HUES6 (cell line): Measurements from ENCODE around the gene CLDN24.

ENCODE experiments used
- H3K27ac ChIP-seq: 2 replicates; pipeline ENCODE4 v1.7.0; 2013; ENCODE audit warnings: low read depth, mild to moderate bottlenecking, low read length, inconsistent platforms
- H3K27me3 ChIP-seq: 2 replicates; pipeline ENCODE4 v1.6.1; 2013; ENCODE audit warnings: low read length; ENCODE audit not compliant: control insufficient read depth, insufficient read depth
- H3K36me3 ChIP-seq: 2 replicates; pipeline ENCODE4 v1.6.1; 2013; ENCODE audit warnings: low read length; ENCODE audit not compliant: control insufficient read depth, insufficient read depth
- H3K4me1 ChIP-seq: 2 replicates; pipeline ENCODE4 v1.6.1; 2013; ENCODE audit warnings: low read length; ENCODE audit not compliant: control insufficient read depth, insufficient read depth
- H3K4me3 ChIP-seq: 2 replicates; pipeline ENCODE4 v1.5.1; 2013; ENCODE audit warnings: low read depth, low read length
- H3K9ac ChIP-seq: one replicate; pipeline ENCODE4 v1.6.1; 2013; ENCODE audit warnings: mild to moderate bottlenecking, low read length
- H3K9me3 ChIP-seq: 2 replicates; pipeline ENCODE4 v1.6.1; 2013; ENCODE audit warnings: low read depth, low read length; ENCODE audit not compliant: control insufficient read depth, insufficient read depth

CLDN24 gene

DNA sequence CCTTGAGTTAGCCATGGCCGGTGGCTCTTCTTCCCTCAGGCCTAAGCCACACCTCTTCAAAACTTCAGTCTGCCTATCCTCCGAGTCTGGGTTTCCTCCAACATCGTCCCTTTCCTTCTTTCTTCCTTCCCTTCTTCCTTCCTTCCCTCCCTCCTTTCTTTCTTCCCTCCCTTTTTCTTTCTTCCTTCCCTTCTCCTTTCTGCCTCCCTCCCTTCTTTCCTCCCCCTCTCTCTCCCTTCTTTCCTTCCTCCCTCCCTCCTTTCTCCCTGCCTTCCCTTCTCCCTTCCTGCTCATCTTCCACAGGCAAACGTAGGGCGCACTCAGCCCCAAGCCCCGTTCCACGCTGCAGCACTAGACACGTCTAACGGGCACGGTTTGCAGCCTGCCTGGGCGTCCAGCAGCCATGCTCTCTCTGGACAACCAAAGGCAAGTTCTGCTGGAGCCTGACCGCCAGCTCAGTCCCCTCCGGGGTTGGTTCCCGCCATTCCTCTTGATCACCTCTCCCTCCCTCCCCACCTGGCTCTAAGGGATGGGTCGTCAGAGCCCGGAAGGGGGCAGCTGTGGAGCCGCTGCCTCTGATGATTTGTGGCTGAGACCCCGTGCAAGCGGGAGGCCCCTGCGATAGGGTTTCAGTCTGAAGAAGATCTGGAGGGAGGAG lies 34.1 kb upstream of the CLDN24 start:
- Histone ChIP-seq H3K27me3 (no peaks in the 10 kb centered on the region), H3K27ac (no peak overlapping the region), H3K9me3 (no peaks in the 10 kb centered on the region), H3K36me3 (no peaks in the 10 kb centered on the region), H3K9ac (no peak overlapping the region), H3K4me3 (no peak overlapping the region), H3K4me1 (no peaks in the 10 kb centered on the region)

GRCh38 chr4:183355405-183355804 lies 33.2 kb upstream of the CLDN24 start:
- Histone ChIP-seq H3K4me1 (no peaks in the 10 kb centered on the region), H3K9ac (no peak overlapping the region), H3K27ac (no peak overlapping the region), H3K4me3 (no peak overlapping the region), H3K27me3 (no peaks in the 10 kb centered on the region), H3K36me3 (no peaks in the 10 kb centered on the region), H3K9me3 (no peaks in the 10 kb centered on the region)

DNA sequence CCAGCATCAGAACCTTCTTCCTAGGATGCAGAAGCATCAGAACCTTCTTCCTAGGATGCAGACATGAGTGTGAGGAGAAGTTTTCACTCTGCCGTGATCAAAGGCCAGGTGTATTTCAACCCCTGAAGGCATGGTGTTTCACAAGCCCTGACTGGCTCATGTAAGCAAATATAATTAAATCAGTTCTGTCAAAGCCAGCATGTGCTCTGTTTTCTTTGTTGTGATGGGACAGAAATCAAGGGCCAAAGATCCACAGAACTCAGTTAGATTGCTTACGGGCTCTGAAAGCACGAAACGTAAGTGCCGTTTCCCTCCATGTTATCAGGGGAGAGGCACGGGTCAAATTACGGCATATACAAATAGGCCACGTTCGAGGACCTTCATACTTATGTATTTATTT lies 32.0 kb upstream of the CLDN24 start:
- no peak overlapping the region for H3K9ac ChIP-seq
- no peaks in the 10 kb centered on the region for H3K4me1 ChIP-seq
- no peaks in the 10 kb centered on the region for H3K36me3 ChIP-seq
- no peaks in the 10 kb centered on the region for H3K27me3 ChIP-seq
- H3K27ac ChIP-seq, result no peak overlapping the region
- H3K4me3 ChIP-seq, result no peak overlapping the region
- H3K9me3 ChIP-seq, result no peaks in the 10 kb centered on the region

DNA sequence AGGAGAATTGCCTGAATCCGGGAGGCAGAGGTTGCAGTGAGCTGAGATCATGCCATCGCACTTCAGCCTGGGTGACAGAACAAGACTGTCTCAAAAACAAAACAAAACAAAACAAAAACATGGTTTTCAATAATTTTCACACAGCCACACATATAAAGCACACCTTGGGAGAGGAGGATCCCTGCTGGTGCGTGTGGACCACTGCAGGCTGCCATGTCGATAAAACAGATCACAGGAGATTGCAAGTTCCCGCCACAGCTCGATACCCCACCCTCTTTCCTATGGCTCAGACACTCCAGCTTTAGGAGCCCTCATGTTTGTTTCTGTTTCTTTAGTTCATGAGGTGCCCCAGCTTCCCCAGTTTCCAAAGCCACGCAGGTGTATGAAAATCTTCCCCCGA lies 31.3 kb upstream of the CLDN24 start:
- H3K9me3 ChIP-seq, result no peaks in the 10 kb centered on the region
- H3K9ac ChIP-seq, result no peak overlapping the region
- H3K27ac ChIP-seq, result no peak overlapping the region
- no peak overlapping the region for H3K4me3 ChIP-seq
- no peaks in the 10 kb centered on the region for H3K36me3 ChIP-seq
- no peaks in the 10 kb centered on the region for H3K4me1 ChIP-seq
- H3K27me3 ChIP-seq, result no peaks in the 10 kb centered on the region

DNA sequence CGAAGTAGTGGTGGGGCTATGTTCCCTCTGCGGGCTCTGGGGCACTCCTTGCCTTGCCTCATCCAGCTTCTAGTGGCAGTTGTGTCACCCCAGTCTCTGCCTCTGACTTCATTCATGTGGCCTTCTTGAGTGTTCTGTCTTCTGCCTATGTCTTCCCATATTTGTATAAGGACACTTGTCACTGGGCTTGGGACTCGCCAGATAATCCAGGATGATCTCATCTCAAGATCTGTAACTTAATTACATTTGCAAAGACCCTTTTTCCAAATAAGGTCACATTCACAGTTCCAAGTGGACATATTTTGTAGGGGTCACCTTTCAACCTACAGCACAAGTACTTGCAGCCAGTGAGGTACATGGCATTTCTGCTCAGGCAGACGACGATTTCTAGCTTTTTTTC lies 30.3 kb upstream of the CLDN24 start:
- Histone ChIP-seq H3K9ac (no peak overlapping the region), H3K4me1 (no peaks in the 10 kb centered on the region), H3K4me3 (no peak overlapping the region), H3K27me3 (no peaks in the 10 kb centered on the region), H3K9me3 (no peaks in the 10 kb centered on the region), H3K27ac (no peak overlapping the region), H3K36me3 (no peaks in the 10 kb centered on the region)

DNA sequence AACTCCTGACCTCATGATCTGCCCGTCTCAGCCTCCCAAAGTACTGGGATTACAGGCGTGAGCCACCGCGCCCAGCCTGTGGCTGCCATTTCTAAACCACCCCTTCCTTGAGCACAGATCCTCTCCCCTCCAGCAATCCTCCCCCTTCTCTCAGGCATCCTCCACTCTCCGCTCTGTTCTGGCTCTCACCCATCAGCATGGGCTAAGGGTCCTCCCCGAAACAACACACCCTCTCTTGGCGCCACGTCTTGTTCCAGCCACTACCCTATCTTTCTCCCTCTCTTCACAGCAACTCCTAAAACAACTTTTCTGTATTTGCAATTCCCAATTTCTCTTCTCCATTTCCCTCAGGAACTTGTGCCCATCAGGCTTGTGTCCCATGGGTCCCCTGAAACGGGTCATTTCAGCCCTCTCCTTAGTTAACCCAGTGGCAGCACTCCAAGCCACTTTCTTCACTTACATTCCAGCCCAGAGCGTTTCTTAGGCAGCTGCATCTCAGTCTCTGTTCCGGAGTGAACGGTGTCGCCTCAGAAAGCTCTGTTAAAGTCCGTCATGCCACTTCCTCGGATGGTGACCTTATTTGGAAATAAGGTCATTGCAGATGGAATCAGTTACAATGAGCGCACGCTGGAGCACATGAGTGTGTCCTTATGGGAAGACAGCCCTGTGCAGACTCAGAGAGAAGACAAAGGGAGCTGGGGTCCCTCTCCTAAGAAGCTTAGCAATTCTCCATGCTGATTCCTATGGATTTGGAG lies 28.3 kb upstream of the CLDN24 start:
- H3K27me3 ChIP-seq, result no peaks in the 10 kb centered on the region
- no peak overlapping the region for H3K27ac ChIP-seq
- no peaks in the 10 kb centered on the region for H3K4me1 ChIP-seq
- no peak overlapping the region for H3K9ac ChIP-seq
- no peaks in the 10 kb centered on the region for H3K9me3 ChIP-seq
- H3K4me3 ChIP-seq, result no peak overlapping the region
- H3K36me3 ChIP-seq, result no peaks in the 10 kb centered on the region

DNA sequence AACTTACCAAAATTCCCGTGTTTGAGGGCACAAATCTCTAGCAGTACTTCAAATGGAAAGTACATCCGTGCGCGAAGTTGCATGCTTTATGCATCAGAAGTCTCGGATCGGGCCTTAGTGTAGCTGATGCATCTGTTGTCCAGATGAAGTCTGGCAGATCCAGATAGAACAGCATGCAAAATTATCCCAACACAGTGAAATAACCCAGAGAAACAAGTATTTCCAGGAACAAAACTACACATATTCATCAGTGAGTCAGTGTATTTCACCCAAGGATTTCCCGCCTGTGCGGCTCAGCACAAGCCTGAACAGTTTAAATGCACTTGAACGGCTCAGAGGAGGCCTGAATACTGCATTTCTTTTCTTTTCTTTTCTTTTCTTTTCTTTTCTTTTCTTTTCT lies 27.4 kb upstream of the CLDN24 start:
- Histone ChIP-seq H3K9ac (no peak overlapping the region), H3K4me1 (no peaks in the 10 kb centered on the region), H3K36me3 (no peaks in the 10 kb centered on the region), H3K27ac (no peak overlapping the region), H3K4me3 (no peak overlapping the region), H3K27me3 (no peaks in the 10 kb centered on the region), H3K9me3 (no peaks in the 10 kb centered on the region)

- H3K27me3 ChIP-seq, result no peaks in the 10 kb centered on the region
- no peak overlapping the region for H3K9ac ChIP-seq
- H3K27ac ChIP-seq, result no peak overlapping the region
- no peaks in the 10 kb centered on the region for H3K4me1 ChIP-seq
- no peak overlapping the region for H3K4me3 ChIP-seq
- no peaks in the 10 kb centered on the region for H3K36me3 ChIP-seq
- no peaks in the 10 kb centered on the region for H3K9me3 ChIP-seq
These were observed 26.8 kb upstream of the CLDN24 start for GRCh38 chr4:183348706-183349659.

GRCh38 chr4:183348136-183348535 lies 25.9 kb upstream of the CLDN24 start:
- no peak overlapping the region for H3K4me3 ChIP-seq
- no peaks in the 10 kb centered on the region for H3K36me3 ChIP-seq
- H3K4me1 ChIP-seq, result no peaks in the 10 kb centered on the region
- no peaks in the 10 kb centered on the region for H3K27me3 ChIP-seq
- H3K9me3 ChIP-seq, result no peaks in the 10 kb centered on the region
- no peak overlapping the region for H3K9ac ChIP-seq
- H3K27ac ChIP-seq, result no peak overlapping the region

GRCh38 chr4:183347566-183347965 lies 25.3 kb upstream of the CLDN24 start:
- Histone ChIP-seq H3K27me3 (no peaks in the 10 kb centered on the region), H3K27ac (no peak overlapping the region), H3K36me3 (no peaks in the 10 kb centered on the region), H3K9ac (no peak overlapping the region), H3K4me3 (no peak overlapping the region), H3K4me1 (no peaks in the 10 kb centered on the region), H3K9me3 (no peaks in the 10 kb centered on the region)

DNA sequence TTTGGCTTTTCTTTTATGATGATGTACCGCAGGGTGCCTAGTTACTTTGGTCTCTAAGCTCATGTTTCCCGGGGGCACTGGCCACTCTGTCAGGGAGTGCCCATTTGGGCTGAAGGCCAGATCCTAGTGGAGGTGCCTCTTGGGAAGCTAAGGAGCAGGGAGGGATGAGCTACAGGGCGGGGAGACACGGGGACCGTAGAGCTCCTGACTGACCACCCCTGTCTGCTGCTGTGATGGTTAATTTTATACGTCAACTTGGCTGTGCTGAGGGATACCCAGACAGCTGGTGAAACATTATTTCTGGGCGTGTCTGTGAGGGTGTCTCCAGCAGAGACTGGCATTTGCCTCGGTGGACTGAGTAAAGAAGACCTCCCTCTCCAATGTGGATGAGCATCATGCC lies 24.9 kb upstream of the CLDN24 start:
- Histone ChIP-seq H3K4me1 (no peaks in the 10 kb centered on the region), H3K4me3 (no peak overlapping the region), H3K36me3 (no peaks in the 10 kb centered on the region), H3K9ac (no peak overlapping the region), H3K9me3 (no peaks in the 10 kb centered on the region), H3K27ac (no peak overlapping the region), H3K27me3 (no peaks in the 10 kb centered on the region)
